Motor neuron (in vitro differentiated cells): ENCODE data around the gene MANEA. TPM values are rescaled to one million over a fixed set of nuclear protein-coding genes. Genes with fewer than 3 reads are reported as not detected.

ENCODE experiments used
- ATAC-seq, 8 experiments: fragments of 200-7000 bp; cut with Tn5 transposase; replicated peaks in 6 of 8; 2 replicates each; pipeline ENCODE4 v1.8.0; 2021; ENCODE audit warnings: mild to moderate bottlenecking in 8 of 8, moderate library complexity in 8 of 8
- H3K27ac ChIP-seq, 2 donors: fragments of 250-450 bp; sonication (Bioruptor Pico); 2 replicates each; pipeline ENCODE4 v1.9.0; 2021; ENCODE audit warnings: antibody characterized with exemption in 2 of 2, mild to moderate bottlenecking in 2 of 2, moderate library complexity in 1 of 2
- H3K4me1 ChIP-seq, 2 donors: fragments of 250-450 bp; sonication (Bioruptor Pico); replicated peaks in 1 of 2; 2 replicates each; pipeline ENCODE4 v1.6.1; 2021; ENCODE audit warnings: antibody characterized with exemption in 2 of 2, mild to moderate bottlenecking in 2 of 2, moderate library complexity in 1 of 2
- H3K4me3 ChIP-seq, 5 donors: fragments of 250-450 bp; sonication (Bioruptor Pico); 2 replicates each; pipeline ENCODE4 v1.9.0; 2021; ENCODE audit warnings: antibody characterized with exemption in 5 of 5, mild to moderate bottlenecking in 5 of 5, moderate library complexity in 4 of 5
- WGBS, 10 experiments: fragments of 450-650 bp; shearing (Covaris generic); methylation state at CpG; one replicate each; pipeline ENCODE4 v1.0.0; 2022; 5-methylcytosine and 5-hydroxymethylcytosine counted together
- in situ Hi-C, 9 experiments: fragments of 400-800 bp; cut with MboI; loops; one replicate each; pipeline ENCODE4 v1.15.0; 2021; ENCODE audit warnings: low sequenced_read_pairs in 9 of 9, low pct_unique_long_range_greater_than_20kb in 2 of 9; ENCODE audit not compliant: unreplicated experiment in 9 of 9
- total RNA-seq, 8 experiments: library from RNA; unstranded; fragments of 300-600 nt; gene quantifications; 2 replicates each; pipeline versions ENCODE4 v1.2.3 to v1.2.4, GENCODE V29; 2022

MANEA gene
- total RNA-seq, 8 experiments from 2014 or later, result 5.2 to 21.4 (median 9.4) TPM

DNA sequence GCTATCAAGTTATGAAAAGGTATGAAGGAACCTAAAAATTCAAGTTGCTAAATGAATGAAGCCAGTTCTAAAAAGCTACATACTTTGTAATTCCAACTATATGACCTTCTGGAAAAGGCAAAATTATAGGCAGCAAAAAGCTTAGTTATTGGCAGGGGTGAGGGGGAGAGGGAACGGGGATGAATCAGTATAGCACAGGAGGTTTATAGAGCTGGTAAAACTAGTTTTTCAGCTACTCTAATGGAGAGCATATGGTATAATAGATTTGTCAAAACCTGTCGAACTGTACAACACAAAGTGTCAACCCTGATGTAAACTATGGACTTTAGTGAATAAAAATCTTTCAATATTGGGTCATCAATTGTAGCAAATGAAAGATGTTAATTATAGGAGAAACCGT, 18.7 kb downstream of the MANEA start:
- in situ Hi-C loops, result no loop called here
- H3K4me1 ChIP-seq, result no peaks in the 10 kb centered on the region
- no peak overlapping the region for H3K27ac ChIP-seq
- no peak for ATAC-seq
- WGBS, 10 experiments, result 64 to 100% (median 88%) methylated on average over 1 to 3 of the region's 3 CpGs
- no peak overlapping the region for H3K4me3 ChIP-seq

DNA sequence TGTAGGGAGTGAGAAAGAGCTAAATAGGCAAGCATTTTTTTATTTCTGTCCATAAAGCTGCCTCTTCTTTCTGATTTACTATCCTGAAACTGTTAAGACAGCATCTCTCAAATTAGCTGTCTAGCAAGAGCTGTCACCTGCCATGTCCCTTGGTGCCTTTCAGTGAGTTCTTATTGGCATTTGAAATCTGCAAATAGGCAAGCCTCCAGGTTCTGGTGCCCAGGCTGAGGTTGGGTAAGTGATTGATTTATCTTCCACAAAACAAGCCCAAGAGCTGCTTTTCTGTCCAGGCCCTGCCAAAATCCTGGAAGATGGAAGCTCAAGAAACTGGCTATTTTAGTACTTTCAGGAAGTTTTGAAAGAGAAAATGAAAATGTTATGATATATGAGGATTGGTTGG, 22.4 kb downstream of the MANEA start:
- Histone ChIP-seq H3K27ac (no peak overlapping the region), H3K4me1 (no peaks in the 10 kb centered on the region), H3K4me3 (no peak overlapping the region)
- in situ Hi-C loops, result no loop called here
- no peak for ATAC-seq

DNA sequence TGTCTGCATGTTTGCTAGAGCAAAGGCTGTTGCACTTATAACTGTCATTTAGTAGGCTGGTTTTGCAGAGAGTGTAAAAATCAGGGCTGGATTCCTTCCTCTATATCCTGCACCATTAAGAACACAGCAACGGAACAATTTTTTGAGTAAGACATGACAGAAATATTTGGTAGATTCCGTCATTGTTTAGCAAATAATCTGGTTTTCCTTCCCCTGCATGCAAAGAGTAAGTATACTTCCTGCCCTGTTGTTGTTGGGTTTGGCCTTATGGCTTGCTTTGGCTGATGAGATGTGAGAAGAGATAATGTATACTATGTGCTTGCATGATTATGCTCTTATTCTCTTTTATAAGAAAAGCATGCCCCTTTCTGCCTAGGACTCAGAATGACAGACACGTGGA, 23.8 kb downstream of the MANEA start:
- H3K4me3 ChIP-seq, result no peak overlapping the region
- H3K27ac ChIP-seq, result no peak overlapping the region
- WGBS, 10 experiments, result 13 to 100% (median 84%) methylated on average over 1 to 3 of the region's 3 CpGs
- in situ Hi-C loops, result no loop called here
- no peaks in the 10 kb centered on the region for H3K4me1 ChIP-seq
- no peak for ATAC-seq

DNA sequence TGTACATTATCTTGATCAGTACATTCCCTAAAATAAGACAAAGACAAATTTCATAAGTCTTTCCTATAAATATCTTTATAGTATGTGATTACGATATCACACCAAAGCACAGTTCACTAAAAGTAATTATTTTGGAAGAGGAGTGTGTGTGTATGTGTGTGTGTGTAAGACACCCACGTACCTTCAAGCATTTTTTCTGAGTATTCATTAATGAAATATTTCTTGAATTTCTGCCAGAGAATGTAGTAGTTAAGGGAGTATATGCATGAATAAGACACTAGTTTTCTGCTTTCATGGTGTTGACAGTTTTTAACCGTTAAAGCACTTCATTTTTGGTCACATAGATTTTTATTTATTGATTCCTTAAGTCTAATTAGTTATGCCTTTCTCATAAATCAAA, 36.8 kb downstream of the MANEA start:
- Histone ChIP-seq H3K27ac (no peak overlapping the region), H3K4me3 (no peak overlapping the region), H3K4me1 (no peaks in the 10 kb centered on the region)
- 33 to 100% (median 96%) methylated on average over 1 to 3 of the region's 3 CpGs for WGBS, 10 experiments
- ATAC-seq, result no peak
- in situ Hi-C loops, result no loop called here

DNA sequence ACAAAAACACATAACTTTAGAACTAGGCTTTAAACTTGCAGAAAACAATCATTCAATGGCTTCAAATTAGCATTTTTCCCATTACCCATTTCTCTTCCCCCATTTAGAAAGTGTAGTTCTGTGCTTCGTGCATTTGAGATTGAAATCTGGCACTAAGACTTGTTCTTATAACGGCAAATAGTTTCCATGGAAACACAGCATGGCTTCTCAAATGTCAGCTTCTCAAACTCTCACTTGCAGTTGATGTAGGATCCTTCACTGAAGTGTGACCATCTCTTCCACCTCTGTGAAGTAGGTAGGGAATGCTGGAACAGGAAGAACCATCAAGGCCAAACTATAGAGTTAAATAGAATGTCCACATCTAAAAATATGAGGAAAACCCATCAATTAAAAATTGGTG, 52.2 kb downstream of the MANEA start:
- Histone ChIP-seq H3K27ac (no peak overlapping the region), H3K4me3 (no peak overlapping the region), H3K4me1 (no peaks in the 10 kb centered on the region)
- no peak for ATAC-seq
- 0 to 73% (median 32%) methylated on average over 1 to 2 of the region's 2 CpGs; no CpG with 5 or more reads in 1 of the 10 experiments for WGBS, 10 experiments
- in situ Hi-C loops, result no loop called here

DNA sequence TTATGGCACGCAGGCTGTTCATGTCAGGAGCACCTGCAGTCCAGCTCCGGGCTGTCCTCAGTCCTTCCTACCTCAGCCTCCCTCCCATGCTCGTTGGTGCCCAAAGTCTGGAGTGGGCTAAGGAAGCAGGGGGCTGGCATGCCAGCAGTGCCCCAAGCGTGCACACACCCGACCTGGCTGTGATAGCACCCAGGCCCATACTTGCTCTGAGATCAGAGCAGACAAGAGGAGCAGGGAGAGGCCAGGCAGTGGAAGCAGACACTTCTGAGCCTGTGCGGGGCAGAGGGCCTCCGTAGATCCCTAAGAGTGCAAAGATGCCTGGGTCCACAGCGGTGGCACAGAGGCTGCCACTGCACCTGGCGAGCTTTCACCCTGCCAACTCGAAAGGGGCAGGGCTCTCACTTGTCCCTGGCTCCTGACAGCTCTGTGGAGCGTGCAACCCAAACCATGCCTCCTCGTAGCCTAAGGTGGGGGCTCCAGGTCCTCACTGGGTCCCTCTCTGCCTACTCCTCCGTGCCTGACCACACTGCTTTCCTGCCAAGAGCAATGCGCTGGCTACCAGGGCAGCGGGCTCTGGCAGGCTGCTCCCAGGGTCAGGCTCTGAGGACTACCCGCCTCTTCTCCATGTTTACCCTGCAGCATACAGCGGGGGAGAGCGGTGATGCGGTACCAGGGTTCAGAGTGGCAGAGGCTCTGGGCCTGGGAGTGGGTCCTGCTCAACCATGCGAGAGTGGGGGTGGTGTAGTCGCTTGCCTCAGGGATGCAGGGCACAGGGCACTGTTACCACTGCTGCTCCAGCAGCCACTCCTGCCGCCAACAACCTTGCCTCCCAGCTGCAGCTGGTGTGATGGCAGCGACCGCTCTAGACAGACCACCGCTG, 59.5 kb downstream of the MANEA start:
- in situ Hi-C loops, result no loop called here
- no peaks in the 10 kb centered on the region for H3K4me1 ChIP-seq
- no peak overlapping the region for H3K4me3 ChIP-seq
- H3K27ac ChIP-seq, result no peak overlapping the region
- 40 to 100% (median 81%) methylated on average over 1 to 7 of the region's 25 CpGs; no CpG with 5 or more reads in 1 of the 10 experiments for WGBS, 10 experiments
- ATAC-seq, result no peak

DNA sequence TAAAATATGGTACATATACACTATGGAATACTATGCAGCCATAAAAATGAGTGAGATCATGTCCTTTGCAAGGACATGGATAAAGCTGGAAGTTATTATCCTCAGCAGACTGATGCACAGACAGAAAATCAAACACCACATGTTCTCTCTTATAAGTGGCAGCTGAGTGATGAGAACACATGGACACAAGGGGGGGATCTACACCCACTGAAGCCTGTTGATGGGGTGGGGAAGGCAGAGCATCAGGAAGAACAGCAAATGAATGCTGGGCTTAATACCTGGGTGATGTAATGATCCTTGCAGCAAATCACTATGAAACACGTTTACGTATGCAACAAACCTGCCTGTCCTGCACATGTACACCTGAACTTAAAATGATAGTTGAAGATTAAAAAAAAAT, 71.3 kb downstream of the MANEA start:
- H3K4me3 ChIP-seq, result no peak overlapping the region
- no peak overlapping the region for H3K27ac ChIP-seq
- no peak for ATAC-seq
- no peaks in the 10 kb centered on the region for H3K4me1 ChIP-seq
- in situ Hi-C loops, result no loop called here
- WGBS, 10 experiments, result 18 to 100% (median 88%) methylated on average over 1 to 2 of the region's 2 CpGs; no CpG with 5 or more reads in 2 of the 10 experiments

DNA sequence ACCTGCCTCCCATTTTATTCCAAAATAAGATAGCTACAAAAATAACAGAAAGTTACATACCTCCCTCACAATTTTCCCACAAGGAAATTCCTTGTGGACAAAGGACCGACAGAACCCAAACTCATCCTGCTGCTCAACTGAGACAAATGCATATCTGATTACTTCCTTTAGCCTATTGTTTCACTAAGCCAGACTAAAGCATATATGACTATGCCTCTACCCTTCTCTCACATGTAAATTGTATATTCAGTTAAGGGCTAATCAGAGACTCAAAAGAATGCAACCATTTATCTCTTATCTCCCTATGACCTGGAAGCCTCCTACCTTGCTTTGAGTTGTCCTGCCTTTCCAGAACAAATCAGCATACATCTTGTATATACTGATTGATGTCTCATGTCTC, 72.1 kb downstream of the MANEA start:
- Histone ChIP-seq H3K4me1 (no peaks in the 10 kb centered on the region), H3K27ac (no peak overlapping the region), H3K4me3 (no peak overlapping the region)
- WGBS, 10 experiments, result 0 to 80% (median 13%) methylated on average over 1 of the region's 1 CpG; no CpG with 5 or more reads in 3 of the 10 experiments
- ATAC-seq, result no peak
- in situ Hi-C loops, result no loop called here

DNA sequence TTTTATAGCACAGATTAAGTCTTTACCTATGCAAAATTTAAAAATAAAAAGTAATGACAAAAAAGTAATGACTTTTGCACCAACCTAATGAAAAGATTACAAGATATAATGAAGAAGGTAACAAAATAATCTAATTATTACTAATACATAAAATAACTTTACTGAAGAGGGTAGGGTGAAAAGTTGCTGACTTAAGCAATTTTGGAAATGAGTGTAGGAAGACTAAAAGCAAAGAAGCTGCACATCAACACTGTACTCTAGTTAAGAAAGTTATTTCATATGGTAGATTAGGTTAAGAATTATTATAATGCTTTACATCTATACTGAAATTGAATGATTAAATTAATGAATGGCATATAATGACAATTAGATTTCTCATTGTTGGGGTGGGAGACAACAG, 76.8 kb downstream of the MANEA start:
- Histone ChIP-seq H3K4me3 (no peak overlapping the region), H3K27ac (no peak overlapping the region), H3K4me1 (no peaks in the 10 kb centered on the region)
- no peak for ATAC-seq
- in situ Hi-C loops, result no loop called here

DNA sequence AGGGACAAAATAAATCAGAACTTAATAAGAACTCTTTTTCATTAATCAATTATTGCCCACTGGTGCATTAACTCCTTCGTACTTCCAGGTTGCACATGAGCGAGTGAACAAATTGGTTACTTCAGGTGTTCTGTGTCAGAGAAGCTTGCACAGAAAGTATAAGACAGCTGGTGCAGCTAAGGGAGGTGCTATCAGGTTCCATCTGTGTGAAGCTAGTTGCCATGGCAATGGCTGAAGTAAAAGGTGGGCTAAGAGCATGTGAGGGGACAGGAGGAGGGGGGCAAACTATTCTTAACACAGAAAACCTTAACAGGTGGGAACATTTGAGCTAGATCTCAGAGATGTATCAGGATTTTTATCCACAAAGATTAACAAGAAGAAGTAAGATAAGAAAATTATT, 81.6 kb downstream of the MANEA start:
- H3K4me1 ChIP-seq, result no peaks in the 10 kb centered on the region
- 0 to 100% (median 91%) methylated on average over 1 to 2 of the region's 2 CpGs; no CpG with 5 or more reads in 4 of the 10 experiments for WGBS, 10 experiments
- no peak overlapping the region for H3K27ac ChIP-seq
- in situ Hi-C loops, result no loop called here
- ATAC-seq, result no peak
- no peak overlapping the region for H3K4me3 ChIP-seq
